DOHH2 (cell line): Measurements from ENCODE around the gene PCDHA7.
"Not testable (repeated sequence)": the region's sequence is repeated elsewhere in the genome, so short reads cannot be mapped to it uniquely, and the experiment has no call there.

Experiments
- EZH2phosphoT487 ChIP-seq: fragments of 200-600 bp; sonication (generic); IDR thresholded peaks from 2 replicates; pipeline ENCODE4 v1.6.1; 2017; ENCODE audit warnings: borderline replicate concordance, mild to moderate bottlenecking, antibody characterized with exemption, low read length, moderate library complexity, mixed read lengths
- TF ChIP-seq, protein P1 (sequence below): fragments of 200-600 bp; sonication (generic); IDR thresholded peaks from one replicate; pipeline ENCODE4 v1.5.1; 2014; ENCODE audit warnings: antibody characterized with exemption, mild to moderate bottlenecking, low read depth, low read length; ENCODE audit not compliant: poor library complexity, severe bottlenecking

DNA sequence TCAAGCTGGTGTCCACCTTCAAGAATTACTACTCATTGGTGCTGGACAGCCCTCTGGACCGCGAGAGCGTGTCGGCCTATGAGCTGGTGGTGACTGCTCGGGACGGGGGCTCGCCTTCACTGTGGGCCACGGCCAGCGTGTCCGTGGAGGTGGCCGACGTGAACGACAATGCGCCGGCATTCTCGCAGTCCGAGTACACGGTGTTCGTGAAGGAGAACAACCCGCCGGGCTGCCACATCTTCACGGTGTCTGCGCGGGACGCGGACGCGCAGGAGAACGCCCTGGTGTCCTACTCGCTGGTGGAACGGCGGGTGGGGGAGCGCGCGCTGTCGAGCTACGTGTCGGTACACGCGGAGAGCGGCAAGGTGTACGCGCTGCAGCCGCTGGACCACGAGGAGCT, 31.7 kb upstream of the PCDHA7 start:
- TF ChIP-seq, protein P1, sequence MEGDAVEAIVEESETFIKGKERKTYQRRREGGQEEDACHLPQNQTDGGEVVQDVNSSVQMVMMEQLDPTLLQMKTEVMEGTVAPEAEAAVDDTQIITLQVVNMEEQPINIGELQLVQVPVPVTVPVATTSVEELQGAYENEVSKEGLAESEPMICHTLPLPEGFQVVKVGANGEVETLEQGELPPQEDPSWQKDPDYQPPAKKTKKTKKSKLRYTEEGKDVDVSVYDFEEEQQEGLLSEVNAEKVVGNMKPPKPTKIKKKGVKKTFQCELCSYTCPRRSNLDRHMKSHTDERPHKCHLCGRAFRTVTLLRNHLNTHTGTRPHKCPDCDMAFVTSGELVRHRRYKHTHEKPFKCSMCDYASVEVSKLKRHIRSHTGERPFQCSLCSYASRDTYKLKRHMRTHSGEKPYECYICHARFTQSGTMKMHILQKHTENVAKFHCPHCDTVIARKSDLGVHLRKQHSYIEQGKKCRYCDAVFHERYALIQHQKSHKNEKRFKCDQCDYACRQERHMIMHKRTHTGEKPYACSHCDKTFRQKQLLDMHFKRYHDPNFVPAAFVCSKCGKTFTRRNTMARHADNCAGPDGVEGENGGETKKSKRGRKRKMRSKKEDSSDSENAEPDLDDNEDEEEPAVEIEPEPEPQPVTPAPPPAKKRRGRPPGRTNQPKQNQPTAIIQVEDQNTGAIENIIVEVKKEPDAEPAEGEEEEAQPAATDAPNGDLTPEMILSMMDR: not testable (repeated sequence)
- TF ChIP-seq EZH2phosphoT487: not testable (repeated sequence)
